Left ventricle myocardium inferior (tissue), 1 donor: ENCODE data around the gene FMN1. TPM values are rescaled to one million over a fixed set of nuclear protein-coding genes. Genes with fewer than 3 reads are reported as not detected.

Experiments used
- DNase-seq: peaks from one replicate; pipeline ENCODE4 v3.0.0-alpha.2; 2020
- H3K27ac ChIP-seq: fragments of 200-600 bp; replicated peaks from 2 replicates; pipeline ENCODE4 v1.8.0; 2021
- H3K27me3 ChIP-seq: fragments of 200-600 bp; 2 replicates; pipeline ENCODE4 v1.8.0; 2021; ENCODE audit warnings: low read depth
- H3K36me3 ChIP-seq: fragments of 200-600 bp; 2 replicates; pipeline ENCODE4 v1.8.0; 2021
- H3K4me1 ChIP-seq: fragments of 200-600 bp; 2 replicates; pipeline ENCODE4 v1.8.0; 2021
- H3K4me3 ChIP-seq: fragments of 200-600 bp; 2 replicates; pipeline ENCODE4 v1.8.0; 2021; ENCODE audit warnings: mild to moderate bottlenecking, moderate library complexity
- H3K9me3 ChIP-seq: fragments of 200-600 bp; replicated peaks from 2 replicates; pipeline ENCODE4 v1.8.0; 2021
- intact Hi-C: fragments of 100-400 bp; cut with micrococcal nuclease; formaldehyde crosslinking; loops from one replicate; pipeline ENCODE4 v1.11.0; 2022
- total RNA-seq: library from RNA; stranded (reverse); fragmentation: NEBNext Ultra II Directional; extraction: Animal tissue kit (Norgen Biotek cat#: 25700); gene quantifications from one replicate; pipeline ENCODE4 v1.2.1, GENCODE V29; 2021
- TF ChIP-seq, protein P1 (sequence below): fragments of 200-600 bp; IDR thresholded peaks from 2 replicates; pipeline ENCODE4 v1.8.0; 2021; ENCODE audit warnings: antibody characterized with exemption, mild to moderate bottlenecking, borderline replicate concordance
- donor health status: DM: no; HTN: yes; CAD: no; lungs with severe emphysema.

Gene FMN1
- total RNA-seq, 1 donor from 2014 or later, result 4.5 TPM

GRCh38 chr15:33204926-33205325, 10.4 kb upstream of the FMN1 start:
- no peak overlapping the region for H3K27ac ChIP-seq
- H3K4me3 ChIP-seq, result no peak overlapping the region
- no peaks in the 10 kb centered on the region for H3K9me3 ChIP-seq
- intact Hi-C loops, result no loop called here
- H3K4me1 ChIP-seq, result peaks cover 6% of the 10 kb centered on the region
- H3K36me3 ChIP-seq, result no peaks in the 10 kb centered on the region
- TF ChIP-seq, protein P1, sequence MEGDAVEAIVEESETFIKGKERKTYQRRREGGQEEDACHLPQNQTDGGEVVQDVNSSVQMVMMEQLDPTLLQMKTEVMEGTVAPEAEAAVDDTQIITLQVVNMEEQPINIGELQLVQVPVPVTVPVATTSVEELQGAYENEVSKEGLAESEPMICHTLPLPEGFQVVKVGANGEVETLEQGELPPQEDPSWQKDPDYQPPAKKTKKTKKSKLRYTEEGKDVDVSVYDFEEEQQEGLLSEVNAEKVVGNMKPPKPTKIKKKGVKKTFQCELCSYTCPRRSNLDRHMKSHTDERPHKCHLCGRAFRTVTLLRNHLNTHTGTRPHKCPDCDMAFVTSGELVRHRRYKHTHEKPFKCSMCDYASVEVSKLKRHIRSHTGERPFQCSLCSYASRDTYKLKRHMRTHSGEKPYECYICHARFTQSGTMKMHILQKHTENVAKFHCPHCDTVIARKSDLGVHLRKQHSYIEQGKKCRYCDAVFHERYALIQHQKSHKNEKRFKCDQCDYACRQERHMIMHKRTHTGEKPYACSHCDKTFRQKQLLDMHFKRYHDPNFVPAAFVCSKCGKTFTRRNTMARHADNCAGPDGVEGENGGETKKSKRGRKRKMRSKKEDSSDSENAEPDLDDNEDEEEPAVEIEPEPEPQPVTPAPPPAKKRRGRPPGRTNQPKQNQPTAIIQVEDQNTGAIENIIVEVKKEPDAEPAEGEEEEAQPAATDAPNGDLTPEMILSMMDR, result no peak
- peaks cover 12% of the 10 kb centered on the region for H3K27me3 ChIP-seq
- no peak for DNase-seq

GRCh38 chr15:33204087-33204486, 9.6 kb upstream of the FMN1 start:
- no peak for DNase-seq
- Histone ChIP-seq H3K36me3 (no peaks in the 10 kb centered on the region), H3K4me1 (peaks cover 6% of the 10 kb centered on the region), H3K4me3 (no peak overlapping the region), H3K9me3 (no peaks in the 10 kb centered on the region), H3K27ac (no peak overlapping the region), H3K27me3 (peaks cover 19% of the 10 kb centered on the region)
- intact Hi-C loops, result no loop called here
- TF ChIP-seq, protein P1, result no peak

- Histone ChIP-seq H3K27ac (no peak overlapping the region), H3K4me3 (peak overlapping the region; percentile 38), H3K9me3 (no peaks in the 10 kb centered on the region), H3K27me3 (peaks cover 26% of the 10 kb centered on the region), H3K36me3 (no peaks in the 10 kb centered on the region), H3K4me1 (peaks cover 6% of the 10 kb centered on the region)
- TF ChIP-seq, protein P1, result no peak
- DNase-seq, result no peak
- intact Hi-C loops, result no loop called here
Measured at GRCh38 chr15:33201491-33202231, 7.1 kb upstream of the FMN1 start.

DNA sequence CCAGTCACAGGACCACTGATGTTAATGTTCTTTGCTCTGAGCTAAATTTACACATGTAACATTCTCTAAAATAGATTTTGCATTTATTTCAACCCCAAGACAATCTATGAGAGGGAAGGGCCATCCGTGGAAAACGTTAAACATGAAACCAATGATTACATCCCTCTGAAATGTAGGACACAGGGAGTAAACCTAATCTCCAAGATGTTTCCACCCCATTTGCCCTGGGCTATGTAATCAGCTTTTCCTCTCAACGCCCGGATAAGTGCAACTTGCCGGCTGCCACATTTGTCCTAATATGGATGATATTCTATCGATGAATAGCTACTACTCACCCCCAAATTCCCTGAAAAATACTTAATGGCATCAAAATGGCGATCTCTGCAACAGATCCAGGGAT, 6.4 kb upstream of the FMN1 start:
- Histone ChIP-seq H3K36me3 (no peaks in the 10 kb centered on the region), H3K27me3 (peaks cover 26% of the 10 kb centered on the region), H3K27ac (no peak overlapping the region), H3K9me3 (no peaks in the 10 kb centered on the region), H3K4me3 (no peak overlapping the region), H3K4me1 (peaks cover 6% of the 10 kb centered on the region)
- intact Hi-C loops, result no loop called here
- TF ChIP-seq, protein P1, result no peak
- no peak for DNase-seq

- intact Hi-C loops, result no loop called here
Measured at GRCh38 chr15:33200444-33200843, 5.9 kb upstream of the FMN1 start.

More at GRCh38 chr15:33200444-33200843, 5.9 kb upstream of the FMN1 start:
- Histone ChIP-seq H3K4me1 (peaks cover 6% of the 10 kb centered on the region), H3K27me3 (peaks cover 26% of the 10 kb centered on the region), H3K9me3 (no peaks in the 10 kb centered on the region), H3K4me3 (no peak overlapping the region), H3K36me3 (no peaks in the 10 kb centered on the region), H3K27ac (no peak overlapping the region)
- no peak for DNase-seq
- TF ChIP-seq, protein P1, result no peak
